NCI-H2171 (cell line): ENCODE measurements around the gene SLC9B2.
A peak's percentile ranks its signal among the peaks of the same experiment; 100 is the strongest.
"Not testable (repeated sequence)": the region's sequence is repeated elsewhere in the genome, so short reads cannot be mapped to it uniquely, and the experiment has no call there.

Experiments
- DNase-seq: peaks from one replicate; lab custom pipeline; 2025; lab: John Stamatoyannopoulos, UW

Gene SLC9B2

DNA sequence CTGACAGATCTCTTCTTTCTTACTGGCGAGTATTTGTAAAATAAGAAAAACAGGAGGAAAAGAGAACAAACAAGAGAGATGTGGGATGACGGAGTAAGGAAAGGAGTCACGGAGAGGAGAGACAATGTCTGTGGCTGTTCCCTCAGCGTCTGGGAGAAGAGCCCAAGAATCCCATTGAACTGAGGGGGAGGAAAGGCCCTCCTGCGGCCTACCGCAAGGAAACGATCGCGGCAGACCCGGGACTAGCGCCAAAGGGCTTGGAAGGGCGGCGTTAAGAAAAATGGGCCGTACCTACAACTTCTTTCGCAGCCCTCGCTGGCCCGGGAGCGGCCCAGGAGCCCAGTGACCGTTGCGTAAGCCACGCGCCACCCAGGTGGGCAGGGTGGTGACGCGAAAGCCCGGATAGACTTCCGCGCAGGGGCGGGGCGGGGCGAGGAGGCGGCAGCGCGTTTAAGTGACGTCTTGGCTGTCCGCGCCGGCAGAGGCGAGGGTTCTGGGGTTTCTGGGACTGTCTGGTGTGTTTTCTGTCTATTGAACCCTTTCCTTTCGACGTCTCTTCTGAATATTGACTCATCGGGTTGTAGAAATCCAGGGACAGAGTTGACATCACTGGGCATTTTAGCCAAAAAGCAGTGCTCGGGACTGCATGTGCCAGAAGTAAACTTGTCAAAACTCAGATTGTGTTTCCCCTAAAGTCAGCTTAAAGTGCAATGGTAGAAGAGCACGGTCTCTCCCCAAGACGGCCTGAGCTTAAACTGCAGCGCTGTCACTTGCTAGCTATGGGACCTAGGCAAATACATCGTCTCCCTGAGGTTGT, 57.0 kb downstream of the SLC9B2 start, which contains the start of gene SLC9B1:
SLC9B1 (minus strand) TSS at position 398 of the 817 bp plus-strand sequence. CDS start 27,994 bp downstream, outside the sequence.
- peak; percentile 75 for DNase-seq

DNA sequence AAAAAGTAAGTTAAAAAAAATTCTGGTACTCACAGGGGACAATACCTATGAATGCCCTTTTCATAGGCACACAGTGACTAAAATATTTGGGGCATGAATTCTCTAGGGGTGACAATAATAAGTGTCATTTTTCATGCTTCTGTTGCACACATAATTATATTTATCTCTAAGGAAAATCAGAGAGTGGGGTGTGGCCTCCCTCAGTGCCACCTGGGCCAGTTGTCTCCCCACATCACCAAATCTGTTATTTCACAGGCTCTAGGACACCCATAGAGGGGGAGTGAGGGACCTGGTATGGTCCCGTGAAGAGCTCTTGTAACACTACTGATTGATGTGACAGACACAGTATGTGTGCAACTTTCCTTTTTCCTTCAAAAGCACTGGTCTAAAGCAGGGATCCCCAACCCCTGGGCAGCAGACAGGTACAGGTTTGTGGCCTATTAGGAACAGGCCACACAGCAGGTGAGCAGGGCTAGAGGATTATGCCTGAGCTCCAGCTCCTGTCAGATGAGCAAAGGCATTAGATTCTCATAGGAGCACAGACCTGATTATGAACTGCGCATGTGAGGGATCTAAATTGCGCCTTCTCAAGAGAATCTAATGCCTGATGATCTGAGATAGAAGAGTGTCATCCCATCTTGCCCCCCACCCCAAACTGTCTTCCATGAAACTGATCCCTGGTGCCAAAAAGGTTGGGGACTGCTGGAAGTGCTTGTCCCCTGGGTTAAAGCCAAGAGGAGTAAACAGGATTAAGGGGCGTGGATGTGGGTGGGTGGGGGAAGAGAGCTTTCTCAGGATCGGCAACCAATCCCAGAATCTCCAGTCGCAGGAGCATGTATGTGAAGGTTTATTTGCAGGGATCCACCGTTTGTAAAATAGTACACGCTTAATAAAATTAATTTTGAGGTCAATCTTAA, 57.9 kb downstream of the SLC9B2 start:
- peak; percentile 0 for DNase-seq

DNA sequence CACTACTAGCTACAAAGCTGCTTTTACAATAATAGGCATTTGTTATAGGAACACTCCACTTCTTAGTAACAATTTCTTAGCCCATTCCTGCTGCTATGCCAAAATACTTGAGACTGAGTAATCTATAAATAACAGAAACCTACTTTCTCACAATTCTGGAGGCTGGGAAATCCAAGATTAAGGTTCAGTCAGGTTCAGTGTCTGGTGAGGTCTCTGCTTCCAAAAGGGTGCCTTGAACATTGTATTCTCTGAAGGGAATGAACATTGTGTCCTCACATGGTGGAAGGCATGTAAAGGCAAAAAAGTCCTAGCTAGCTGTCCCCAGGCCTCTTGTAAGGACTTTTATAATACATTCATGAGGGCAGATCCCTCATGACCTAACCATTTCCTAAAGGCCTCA, 64.0 kb downstream of the SLC9B2 start:
- no peak for DNase-seq

DNA sequence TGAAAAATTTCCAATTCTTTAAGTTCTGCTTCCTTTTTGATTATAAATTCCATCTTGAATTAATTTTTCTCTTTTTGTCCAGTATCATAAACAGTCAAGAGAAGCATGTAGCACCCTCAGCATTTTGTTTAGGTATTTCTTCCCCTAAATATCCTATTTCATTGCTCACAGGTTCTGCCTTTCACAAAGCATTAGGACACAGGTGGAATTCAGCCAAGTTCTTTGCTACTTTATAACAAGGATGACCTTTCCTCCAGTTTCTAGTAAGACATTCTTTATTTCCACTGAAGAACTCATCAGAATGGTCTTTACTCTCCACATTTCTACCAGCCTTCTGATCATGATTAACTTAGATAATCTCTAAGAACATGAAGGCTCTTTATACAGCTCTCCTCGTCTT, 64.5 kb downstream of the SLC9B2 start:
- DNase-seq = no peak

DNA sequence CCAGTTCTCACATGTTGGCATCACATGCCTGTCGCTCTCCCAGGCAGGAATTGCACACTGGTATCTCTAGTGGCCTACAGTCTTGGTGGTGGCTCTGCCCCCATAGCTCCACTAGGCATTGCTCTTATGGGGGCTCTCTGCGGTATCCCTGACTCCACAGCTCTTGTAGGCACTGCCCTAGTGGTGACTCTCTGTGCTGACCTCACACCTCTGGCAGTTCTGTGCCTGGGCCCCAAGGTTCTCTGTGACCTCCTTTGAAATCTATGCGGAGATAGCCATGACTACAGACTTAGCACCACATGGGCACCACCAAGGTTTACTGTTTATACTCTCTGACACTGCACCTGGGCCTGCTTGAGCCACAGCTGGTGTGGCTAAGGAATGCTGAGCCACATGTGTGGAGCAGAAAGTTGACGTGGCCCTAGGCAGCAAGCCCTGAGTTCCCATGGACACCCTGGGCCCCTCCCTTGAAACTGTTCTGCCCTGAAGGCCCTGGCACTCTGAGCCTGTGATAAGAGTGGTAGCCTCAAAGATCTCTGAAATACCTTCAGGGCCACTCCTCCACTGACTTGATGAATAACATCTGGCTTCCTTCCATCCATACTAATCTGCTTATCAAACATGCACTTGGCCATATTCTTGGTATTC, 65.1 kb downstream of the SLC9B2 start:
- DNase-seq = no peak

DNA sequence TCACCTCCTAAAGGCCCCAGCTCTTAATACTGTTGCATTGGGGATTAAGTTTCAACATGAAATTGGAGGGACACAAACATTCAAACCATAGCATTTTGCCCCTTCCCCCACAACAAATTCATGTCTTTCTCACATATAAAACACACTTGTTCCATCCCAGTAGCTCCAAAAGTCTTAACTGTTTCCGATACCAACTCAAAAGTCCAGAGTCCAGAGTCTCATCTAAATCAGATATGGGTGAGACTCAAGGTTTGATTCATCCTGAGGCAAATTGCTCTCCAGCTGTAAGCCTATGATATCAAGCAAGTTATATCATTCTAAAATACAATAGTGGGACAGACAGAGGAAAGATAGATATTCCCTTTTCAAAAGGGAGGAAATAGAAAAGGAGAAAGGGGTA, 65.8 kb downstream of the SLC9B2 start:
- DNase-seq = no peak

DNA sequence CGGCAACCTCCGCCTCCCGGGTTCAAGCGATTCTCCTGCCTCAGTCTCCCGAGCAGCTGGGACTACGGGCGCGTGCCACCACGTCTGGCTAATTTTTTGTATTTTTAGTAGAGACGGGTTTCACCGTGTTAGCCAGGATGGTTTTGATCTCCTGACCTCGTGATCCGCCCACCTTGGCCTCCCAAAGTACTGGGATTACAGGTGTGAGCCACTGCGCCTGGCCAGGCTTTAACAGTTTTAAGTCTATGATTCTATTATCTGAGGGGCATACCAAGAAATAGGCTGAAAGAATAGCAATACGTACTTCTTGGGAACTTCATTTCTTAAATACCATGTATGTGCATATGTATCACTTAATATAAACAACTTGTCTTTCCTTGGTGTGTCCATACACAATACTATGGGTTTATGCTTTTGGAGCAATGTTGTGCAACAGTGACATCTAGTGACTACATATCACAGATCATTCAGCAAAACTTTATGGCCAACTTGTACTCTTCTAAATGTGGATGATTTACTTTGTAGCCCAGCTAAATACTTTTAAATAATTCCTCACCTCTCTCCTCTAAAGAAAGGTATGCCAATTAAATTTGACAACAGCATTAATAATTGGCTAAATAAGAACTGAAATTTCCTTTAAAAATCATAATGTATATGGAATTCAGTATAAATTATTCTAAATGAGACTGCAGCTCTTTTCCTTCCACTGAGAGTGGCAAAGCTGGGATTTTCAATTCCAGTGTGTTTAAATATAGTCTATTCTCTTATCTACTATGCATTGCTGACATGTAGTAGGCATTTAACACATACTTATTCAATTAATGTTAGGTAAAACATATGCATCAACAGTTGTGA, 67.5 kb downstream of the SLC9B2 start:
- peak; percentile 0 for DNase-seq

DNA sequence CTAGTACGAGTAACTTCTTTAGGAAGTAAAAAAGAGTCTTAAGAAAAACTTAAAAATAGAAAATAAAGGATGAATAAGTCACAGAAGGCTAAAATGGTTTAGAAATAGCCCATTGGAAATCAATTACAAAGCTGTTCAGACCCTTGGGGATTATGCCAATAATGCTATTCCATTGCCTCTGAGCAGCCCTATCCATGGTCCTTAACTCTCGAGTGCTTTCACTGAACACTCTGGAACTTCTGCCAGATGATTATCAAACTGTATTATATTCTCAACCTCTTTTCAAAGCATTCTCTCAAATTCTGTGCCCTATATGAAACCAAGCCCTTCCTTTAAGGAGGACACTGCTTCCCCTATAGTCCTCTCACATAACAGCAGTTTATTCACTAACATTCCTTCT, 74.0 kb downstream of the SLC9B2 start:
- DNase-seq = no peak

DNA sequence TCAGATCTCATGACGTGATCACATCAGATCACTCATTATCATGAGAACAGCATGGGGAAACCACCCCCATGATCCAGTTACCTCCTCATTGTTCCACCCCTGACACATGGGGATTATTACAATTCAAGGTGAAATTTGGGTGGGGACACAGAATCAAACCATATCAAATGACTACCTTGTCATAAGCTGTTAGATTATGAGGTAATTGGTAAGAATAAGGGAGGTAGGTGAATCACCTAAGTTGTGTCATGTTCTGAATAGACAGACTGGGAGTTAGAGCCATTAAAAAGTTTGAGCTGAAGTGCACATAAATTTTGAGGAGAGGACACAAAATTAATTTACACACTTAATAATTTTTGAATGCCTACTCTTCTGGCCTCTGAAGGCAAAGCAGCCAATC, 81.8 kb downstream of the SLC9B2 start:
- DNase-seq = no peak

DNA sequence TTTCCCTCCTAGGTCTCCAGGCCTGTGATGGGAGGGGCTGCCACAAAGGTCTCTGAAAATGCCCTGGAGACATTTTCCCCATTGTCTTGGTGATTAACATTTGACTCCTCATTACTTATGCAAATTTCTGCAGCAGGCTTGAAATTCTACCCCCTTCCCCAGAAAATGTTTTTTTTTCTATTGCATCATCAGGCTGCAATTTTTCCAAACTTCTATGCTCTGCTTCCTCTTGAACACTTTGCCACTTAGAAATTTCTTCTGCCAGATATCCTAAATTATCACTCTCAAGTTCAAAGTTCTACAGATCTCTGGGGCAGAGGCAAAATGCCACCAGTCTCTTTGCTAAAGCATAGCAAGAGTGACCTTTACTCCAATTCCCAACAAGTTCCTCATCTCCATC, 82.6 kb downstream of the SLC9B2 start:
- DNase-seq = not testable (repeated sequence)

DNA sequence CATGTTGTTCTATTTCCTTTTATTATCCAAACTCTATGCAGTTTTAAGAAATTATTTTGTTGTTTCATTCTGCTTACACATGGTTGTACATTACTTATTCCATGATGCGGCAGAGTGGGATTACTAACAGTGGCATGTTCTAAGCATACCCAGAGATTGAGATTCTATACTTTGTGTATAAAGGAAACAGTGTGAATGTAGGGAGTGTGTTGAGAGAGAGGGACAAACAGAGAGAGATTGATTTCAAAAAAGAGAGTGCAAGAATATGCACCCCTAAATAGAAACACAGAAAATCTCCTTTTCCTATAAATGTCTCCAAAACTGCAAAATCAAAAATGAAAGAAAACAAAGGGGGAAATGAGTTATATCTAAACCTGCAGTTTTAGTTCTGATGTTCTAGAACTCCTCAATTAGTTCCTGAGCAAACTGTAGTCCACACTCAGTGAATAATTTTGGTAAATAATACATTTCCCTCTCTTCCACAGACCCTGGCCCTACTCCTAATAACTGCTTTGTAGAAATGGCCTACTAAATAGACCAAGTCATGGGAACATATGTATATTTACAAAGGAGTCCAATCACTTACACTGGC, 88.0 kb downstream of the SLC9B2 start:
- DNase-seq = no peak

DNA sequence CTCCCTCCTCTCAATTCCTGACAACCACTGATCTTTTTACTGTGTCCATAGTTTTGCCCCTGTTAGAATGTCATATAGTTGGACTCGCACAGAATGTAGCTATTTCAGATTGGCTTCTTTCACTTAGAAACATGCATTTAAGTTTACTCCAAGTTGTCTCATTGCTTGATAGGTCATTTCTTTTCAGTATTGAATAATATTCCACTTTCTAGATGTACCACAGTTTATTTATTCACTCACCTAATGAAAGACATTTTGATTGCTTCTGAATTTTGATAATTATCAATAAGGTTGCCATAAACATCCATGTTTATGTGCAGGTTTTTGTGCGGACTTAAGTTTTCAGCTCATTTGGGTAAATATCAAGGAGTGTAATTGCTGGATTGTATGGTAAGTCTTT, 95.6 kb downstream of the SLC9B2 start:
- no peak for DNase-seq
